EL (cell line): ENCODE data around the gene NMT2.

Source experiments
- DNase-seq: peaks from one replicate; pipeline ENCODE4 v3.0.0-alpha.2; 2016

Gene NMT2

GRCh38 chr10:15140698-15141097 is 27.8 kb downstream of the NMT2 start:
- no peak for DNase-seq

- no peak for DNase-seq
These were observed 30.9 kb downstream of the NMT2 start for GRCh38 chr10:15137636-15138035.

DNA sequence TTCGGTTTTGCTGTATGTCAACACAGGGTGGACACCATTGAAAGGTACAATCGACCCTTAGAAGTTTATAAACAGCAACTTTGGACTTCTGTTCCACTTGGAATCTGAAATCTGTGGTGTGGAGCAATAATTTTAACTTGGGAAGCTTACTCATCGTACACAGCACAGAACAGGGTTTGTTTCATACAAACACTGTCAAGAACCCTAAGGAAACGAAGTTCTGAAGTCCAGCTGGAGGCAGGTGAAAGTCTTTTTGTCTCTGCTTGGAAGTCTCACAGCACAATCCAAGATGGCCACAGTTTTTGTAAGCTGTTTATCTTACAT is 31.5 kb downstream of the NMT2 start:
- no peak for DNase-seq

DNA sequence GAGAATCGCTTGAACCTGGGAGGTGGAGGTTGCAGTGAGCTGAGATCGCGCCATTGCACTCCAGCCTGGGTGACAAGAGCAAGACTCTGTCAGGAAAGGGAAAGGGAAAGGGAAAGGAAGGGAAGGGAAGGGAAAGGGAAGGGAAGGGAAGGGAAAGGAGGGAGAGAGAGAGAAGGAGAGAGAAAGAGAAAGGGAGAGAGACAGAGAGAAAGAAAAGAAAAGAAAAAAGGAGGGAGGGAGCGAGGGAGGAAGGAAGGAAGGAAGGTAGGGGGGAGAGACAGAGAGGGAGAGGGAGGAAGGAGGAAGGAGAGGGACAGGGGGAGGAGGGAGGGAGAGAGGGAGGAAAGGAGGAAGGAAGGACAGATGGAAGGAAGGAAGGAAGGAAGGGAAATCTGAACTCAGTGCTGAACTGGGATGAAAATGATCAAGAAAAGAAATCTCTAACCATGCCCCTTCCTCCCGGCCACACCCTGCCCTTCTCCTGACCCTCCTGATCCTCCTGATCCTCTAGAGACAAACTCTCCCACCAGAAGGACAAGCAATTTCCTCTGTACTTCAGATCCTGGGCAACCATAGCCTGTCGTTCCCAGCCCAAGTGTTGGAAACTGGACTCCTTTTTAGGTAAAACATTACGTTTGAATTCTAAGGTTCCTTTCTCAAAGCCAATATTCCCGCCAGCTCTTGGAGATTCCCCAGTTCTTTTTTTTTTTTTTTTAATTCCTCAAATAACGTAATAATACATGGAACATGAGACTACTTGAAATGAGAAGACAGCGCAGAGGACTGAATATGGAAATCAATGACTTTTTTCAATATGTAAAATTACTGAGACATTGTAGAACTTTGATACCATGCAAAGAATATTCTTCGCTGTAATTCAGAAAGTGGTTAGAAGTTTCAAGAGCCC is 32.1 kb downstream of the NMT2 start:
- no peak for DNase-seq

DNA sequence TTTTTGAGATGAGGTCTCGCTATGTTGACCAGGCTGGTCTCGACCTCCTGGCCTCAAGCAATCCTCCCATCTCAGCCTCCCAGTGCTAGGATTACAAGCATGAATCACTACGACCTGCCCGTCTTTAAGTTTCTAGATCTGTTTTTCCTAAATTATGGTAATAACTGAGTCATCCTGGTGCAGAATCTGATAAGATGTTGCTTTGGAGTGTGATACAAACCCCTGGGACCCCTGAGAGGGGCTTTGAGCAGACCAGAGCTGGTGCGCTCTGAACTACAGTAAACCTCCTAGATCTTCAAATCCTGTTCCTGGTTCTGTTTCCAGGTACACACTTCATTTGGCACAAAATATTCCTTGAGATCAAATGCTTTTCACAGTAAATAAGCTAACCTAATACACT is 37.2 kb downstream of the NMT2 start:
- DNase-seq: no peak

DNA sequence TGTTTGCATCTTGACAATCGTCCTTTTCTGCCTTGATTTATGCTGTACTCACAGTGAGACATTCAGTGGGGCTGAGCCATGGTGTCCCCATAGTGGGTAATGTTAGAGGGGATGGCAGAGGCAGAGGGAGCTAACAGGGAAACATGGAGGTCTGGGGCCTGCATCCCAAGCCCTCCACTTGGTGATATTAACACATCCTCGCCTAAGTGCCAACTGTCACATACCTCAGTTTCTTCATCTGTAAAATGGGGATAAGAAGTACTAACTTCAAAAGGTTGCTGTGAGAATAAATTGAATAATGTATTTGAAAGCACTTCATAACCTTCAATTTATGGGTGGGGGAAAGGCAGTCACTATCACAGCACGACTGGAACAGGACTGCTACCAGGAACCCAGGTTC is 43.6 kb downstream of the NMT2 start:
- DNase-seq: no peak

DNA sequence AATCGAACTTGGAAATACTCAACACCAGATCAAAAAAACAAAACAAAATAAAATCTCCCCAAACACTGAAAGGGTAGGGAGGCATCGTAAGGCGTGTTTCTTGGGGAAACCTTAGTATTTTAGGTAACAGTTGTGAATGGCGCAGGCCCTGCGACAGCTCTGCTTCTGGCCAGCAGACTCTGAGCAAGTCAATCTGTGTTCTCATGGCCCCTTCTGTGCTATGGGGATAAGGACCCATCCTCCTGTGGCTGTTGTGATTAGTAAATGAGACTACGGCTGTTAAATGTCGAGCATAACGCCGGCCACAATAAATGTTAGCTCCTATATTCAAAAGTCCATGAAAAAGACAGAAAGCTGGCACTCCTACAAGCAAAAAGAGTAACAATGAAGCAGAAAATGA is 44.3 kb downstream of the NMT2 start:
- no peak for DNase-seq

GRCh38 chr10:15123749-15124184 is 44.7 kb downstream of the NMT2 start:
- peak; percentile 79 for DNase-seq

DNA sequence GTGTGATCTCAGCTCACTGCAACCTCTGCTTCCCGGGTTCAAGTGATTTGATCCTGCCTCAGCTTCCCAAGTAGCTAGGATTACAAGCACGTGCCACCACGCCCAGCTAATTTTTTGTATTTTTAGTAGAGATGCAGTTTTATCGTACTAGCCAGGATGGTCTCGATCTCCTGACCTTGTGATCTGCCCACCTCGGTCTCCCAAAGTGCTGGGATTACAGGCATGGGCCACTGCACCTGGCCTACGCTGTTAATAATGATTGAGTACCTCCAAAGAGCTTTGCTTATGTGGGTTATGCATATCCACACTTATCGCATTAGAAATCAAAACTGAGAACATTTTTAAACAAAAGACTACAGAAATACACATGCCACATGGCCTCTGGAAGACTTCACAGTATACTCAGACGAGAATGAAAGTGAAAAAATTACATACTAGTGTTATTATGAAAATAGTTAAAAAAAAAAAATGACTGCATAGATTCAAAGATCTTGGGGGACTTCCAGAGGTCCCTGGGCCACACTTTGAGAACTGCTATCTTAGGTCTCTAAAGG is 45.9 kb downstream of the NMT2 start:
- DNase-seq: no peak

DNA sequence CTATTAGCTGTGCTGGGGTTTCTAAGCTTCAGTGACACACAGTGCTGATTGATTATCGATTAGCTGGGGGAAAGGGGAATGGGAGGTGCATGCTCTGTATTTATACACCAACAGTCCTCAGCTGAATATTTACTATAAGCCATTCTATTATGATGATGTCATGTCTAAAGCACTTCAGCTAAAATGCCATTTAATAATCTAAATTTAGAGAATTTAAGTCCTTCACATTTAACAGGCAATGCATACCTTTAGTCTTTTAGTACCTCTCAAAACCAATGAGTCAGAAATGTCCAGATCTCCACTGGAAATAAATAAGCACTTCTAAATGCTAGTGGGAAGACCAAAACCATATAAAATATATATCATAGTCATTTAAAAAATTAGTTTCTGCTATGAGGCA is 46.8 kb downstream of the NMT2 start:
- peak; percentile 55 for DNase-seq

- DNase-seq: peak; percentile 73
These were observed 48.0 kb downstream of the NMT2 start for GRCh38 chr10:15120523-15120922.

DNA sequence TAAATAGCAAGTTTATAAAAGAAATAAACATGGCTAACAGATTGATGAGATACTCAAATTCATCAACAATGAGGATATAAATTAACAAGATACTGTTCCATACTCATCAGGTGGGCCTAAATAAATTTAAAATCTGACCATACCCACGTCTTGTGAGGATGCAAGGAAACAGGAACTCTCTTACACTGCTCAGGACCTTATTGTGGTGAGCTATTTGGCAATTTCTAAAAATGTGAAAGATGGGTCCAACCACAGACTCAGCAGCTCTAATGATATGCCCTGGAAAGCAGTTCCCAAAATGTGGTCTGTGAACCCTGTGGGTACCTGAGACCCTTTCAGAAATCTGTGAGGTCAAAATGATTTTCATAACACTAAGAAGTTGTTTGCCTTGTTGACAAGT is 49.9 kb downstream of the NMT2 start:
- no peak for DNase-seq

GRCh38 chr10:15116225-15116624 is 52.3 kb downstream of the NMT2 start:
- no peak for DNase-seq

DNA sequence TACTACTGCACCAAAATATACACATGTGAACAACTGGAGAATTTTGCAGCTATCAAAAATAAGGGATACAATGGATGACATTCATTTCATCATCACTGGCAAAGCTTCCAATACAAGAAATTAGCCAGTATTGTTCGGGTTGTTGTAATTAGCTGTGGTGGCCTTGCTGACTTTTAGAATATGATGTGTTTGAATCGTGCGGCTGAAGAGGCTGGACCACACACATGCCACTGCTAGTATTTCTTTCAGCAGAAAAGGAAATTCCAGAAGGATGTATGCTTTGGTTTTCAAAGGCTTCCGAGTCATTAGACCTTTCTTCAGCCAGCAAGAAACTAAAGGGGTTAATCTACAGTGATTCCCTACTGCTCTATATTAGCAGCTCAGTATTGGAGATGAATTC is 54.7 kb downstream of the NMT2 start:
- no peak for DNase-seq

DNA sequence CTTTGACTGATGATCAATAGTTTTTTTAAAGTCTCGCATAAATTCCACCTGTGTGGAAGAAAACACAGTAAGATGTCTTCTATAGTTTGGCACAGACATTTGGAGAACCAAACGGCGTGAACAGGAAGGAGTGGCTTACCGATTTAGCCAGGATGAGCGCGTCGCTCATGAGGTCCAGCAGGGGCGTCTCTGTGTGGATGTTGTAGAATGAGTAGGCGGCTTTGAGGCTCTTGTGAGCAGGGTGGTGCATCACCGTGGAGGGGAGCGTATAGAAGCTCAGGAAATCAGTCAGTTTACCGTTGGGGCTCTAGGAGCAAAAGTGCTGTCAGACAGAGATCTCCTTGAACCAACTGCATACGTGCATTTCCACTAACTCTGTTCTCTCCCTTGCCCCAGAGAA is 55.8 kb downstream of the NMT2 start:
- no peak for DNase-seq

GRCh38 chr10:15106352-15107013 is 62.0 kb downstream of the NMT2 start:
- peak; percentile 79 for DNase-seq

- DNase-seq: no peak
These were observed 65.0 kb downstream of the NMT2 start for GRCh38 chr10:15103513-15103912.

DNA sequence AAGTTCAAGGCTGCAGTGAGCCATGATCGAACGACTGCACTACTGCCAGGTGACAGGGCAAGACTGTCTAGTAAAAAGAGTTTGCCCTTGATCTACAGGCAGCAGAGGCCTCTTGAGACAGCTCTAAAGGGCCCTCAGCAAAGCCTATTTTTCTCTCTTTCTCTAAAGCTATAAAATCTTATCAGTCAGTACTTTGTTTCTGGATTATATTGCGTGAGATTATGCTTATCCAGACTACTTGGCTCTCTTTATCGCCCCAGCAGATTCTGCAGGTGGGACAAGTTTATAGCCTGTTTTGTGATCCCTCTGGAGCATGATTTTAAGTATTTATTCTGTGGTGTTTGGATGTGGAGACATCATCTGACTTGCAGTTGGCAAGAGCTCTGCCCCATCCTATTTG is 68.6 kb downstream of the NMT2 start:
- no peak for DNase-seq

GRCh38 chr10:15097011-15097812 is 71.3 kb downstream of the NMT2 start, which contains the start of gene RPP38:
Gene RPP38, plus strand, starts transcription at chr10:15097355. Its CDS starts 5,960 bp downstream, at chr10:15103315.
- peak; percentile 97 for DNase-seq

DNA sequence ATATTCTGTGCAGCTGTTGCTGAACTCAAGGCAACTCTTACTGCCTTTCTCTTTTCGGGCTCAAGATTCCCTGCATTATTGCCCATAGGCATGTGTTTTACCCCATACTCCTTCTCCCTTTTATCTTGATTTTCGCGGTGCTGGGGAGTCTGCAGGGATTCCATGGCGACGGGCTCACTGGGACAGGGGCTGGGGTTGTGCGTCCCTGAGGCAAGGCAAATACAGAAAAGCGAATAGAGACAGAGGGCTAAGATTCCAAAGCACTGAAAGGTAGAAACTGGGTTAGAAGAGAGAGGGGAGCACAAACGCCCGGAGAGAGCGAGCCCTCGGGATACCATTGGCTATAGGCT is 71.9 kb downstream of the NMT2 start:
- no peak for DNase-seq

GRCh38 chr10:15092855-15093408 is 75.6 kb downstream of the NMT2 start:
- no peak for DNase-seq

- DNase-seq: no peak
These were observed 77.1 kb downstream of the NMT2 start for GRCh38 chr10:15091418-15091817.
